Esophagus muscularis mucosa (tissue), 3 donors: ENCODE results near the gene AFF1.

Experiments
- CTCF ChIP-seq, 3 experiments: fragments of 200-600 bp in 2 of 3; fragments of 450-650 bp in 1 of 3; sonication (generic) in 2 of 3; IDR thresholded peaks; one replicate each; pipeline ENCODE4 v1.5.1; 2017 to 2019; ENCODE audit warnings: antibody characterized with exemption in 3 of 3, mild to moderate bottlenecking in 2 of 3, moderate library complexity in 1 of 3
- POLR2AphosphoS5 ChIP-seq, 2 donors: sonication (generic); formaldehyde crosslinking; IDR thresholded peaks; one replicate each; pipeline ENCODE4 v1.6.1; 2017; ENCODE audit warnings: antibody characterized with exemption in 2 of 2

GRCh38 chr4:86910369-86910768 is 24.4 kb upstream of the AFF1 start:
- TF ChIP-seq CTCF (IDR thresholded peaks at IDR 0.05) (no peak), POLR2AphosphoS5 (IDR thresholded peaks at IDR 0.05) (no peak)
